ENCODE measurements around the gene ANKRD17.

The ANKRD17 gene

DNA sequence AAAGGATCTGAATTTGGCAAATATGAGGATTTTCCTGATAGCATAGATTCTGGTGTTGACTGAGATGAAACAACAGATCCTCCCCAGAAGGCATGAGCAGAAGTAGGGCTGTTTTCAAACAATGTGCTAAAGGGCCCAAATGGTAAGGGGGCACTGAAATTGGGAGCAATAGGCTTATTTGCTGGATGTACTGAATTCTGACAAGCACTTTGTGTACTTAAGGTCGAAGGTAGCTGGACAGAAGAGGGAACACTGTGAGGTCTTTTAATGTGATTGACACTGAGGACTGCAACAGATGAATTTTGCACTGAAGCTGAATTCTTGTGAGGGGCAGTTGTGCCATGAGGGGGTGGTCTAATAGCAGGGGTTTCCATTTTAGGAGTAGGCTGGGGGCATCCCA is 167.9 kb downstream of the ANKRD17 start:
- Mint-ChIP-seq H3K9me3 (no peaks in the 10 kb centered on the region), H3K36me3 (ENCODE audit: low read depth) (peaks cover 48% of the 10 kb centered on the region), H3K4me3 (no peak overlapping the region), H3K27me3 (no peaks in the 10 kb centered on the region), H3K27ac (no peak overlapping the region), H3K4me1 (ENCODE audit: low read depth) (peaks cover 17% of the 10 kb centered on the region)

DNA sequence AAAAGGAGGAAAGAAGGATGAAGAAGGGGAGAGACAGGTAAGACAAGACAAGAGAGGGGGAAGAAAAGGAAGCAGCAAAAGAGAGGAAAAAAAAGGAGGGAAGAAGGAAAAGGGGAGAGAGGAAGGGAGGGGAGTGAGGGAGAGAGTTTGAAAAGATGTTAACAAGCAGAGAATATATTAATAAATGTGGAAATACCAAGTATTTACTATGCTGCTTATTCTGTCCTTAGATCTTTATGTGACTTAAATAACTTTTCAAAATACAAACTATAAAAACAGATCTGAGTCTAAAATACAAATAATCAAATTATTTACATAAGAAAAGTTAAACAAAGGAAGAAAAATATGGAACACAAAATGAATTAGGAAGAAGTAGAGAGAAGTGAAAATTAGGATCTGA is 170.7 kb downstream of the ANKRD17 start:
- Mint-ChIP-seq H3K36me3 (ENCODE audit: low read depth) (peaks cover 66% of the 10 kb centered on the region), H3K9me3 (no peaks in the 10 kb centered on the region), H3K27me3 (no peaks in the 10 kb centered on the region), H3K27ac (peak overlapping the region; percentile 24), H3K4me3 (no peak overlapping the region), H3K4me1 (ENCODE audit: low read depth) (peaks cover 17% of the 10 kb centered on the region)

DNA sequence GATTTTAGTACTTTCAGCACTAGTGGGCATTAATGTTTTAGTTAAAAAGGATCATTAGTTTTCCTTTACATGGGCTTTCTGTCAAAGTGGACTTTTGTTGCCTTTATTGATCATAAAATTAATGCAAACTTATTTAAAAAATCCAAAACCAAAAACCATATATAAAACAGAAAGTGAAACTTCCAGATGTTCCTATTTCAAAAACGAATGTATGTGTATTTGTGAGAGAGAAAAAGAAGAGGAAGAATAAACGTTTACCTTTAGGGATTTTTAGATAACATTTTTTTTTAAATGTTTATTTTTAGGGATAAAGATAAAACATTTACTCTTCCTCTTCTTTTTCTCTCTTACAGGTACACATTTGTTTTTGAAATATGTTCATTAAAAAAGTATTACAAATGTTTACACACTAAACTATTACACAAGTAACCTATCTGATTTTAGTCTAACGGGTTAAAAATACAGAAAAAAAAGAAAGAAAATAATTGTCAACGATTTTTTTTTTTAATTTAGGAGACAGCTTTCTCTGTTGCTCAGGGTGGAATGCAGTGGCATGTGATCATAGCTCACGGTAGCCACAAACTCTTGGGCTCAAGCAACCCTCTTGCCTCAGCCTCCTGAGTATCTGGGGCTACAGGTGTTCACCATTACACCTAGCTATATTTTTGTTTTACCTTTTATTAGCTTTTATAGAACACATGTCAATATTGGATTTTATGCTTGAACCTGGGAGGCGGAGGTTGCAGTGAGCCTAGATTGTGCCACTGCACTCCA is 172.3 kb downstream of the ANKRD17 start:
- H3K9me3 Mint-ChIP-seq: no peaks in the 10 kb centered on the region
- H3K36me3 Mint-ChIP-seq (ENCODE audit: low read depth): peaks cover 68% of the 10 kb centered on the region
- peak overlapping the region; percentile 41 for H3K4me3 Mint-ChIP-seq
- H3K4me1 Mint-ChIP-seq (ENCODE audit: low read depth): peaks cover 17% of the 10 kb centered on the region
- no peaks in the 10 kb centered on the region for H3K27me3 Mint-ChIP-seq
- no peak overlapping the region for H3K27ac Mint-ChIP-seq

DNA sequence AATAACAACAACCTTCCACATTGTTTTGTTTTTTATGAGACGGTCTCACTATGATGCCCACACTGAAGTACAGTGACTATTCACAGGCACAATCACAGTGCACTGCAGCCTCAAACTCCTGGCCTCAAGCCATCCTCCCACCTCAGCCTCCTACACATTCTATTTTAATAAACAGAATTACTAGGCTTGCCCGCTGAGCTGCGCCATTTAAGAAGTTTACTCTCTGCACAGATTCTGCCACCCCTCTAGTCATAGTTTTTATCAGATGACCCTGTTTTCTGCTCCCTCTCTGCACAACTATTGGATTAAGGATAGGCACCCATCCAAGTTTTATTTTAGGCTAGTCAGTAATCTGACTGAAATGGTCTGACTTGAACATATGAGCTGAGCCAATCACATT is 177.8 kb downstream of the ANKRD17 start:
- H3K27me3 Mint-ChIP-seq: no peaks in the 10 kb centered on the region
- no peak overlapping the region for H3K4me3 Mint-ChIP-seq
- H3K9me3 Mint-ChIP-seq: no peaks in the 10 kb centered on the region
- peaks cover 72% of the 10 kb centered on the region for H3K36me3 Mint-ChIP-seq (ENCODE audit: low read depth)
- peak overlapping the region; percentile 65 for H3K27ac Mint-ChIP-seq
- H3K4me1 Mint-ChIP-seq (ENCODE audit: low read depth): peaks cover 9% of the 10 kb centered on the region

DNA sequence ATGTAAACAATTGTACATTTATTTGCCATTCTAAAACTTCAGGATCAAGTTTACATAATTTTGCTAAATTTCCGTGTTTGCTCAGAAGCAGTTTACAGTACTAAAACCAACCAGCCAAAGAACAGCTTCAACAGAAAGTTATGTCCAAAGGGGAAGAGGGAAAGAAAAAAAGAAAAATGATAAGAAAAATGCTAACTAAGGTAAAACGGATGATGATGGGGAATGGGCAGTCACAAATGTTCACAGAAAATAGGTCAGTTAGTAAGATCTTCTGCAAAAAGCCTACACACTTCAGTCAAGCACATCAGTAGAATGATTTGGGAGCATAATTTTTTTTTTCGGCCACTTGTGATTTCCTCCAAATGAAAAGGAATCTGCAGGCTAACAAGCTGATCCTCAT is 182.8 kb downstream of the ANKRD17 start:
- Mint-ChIP-seq H3K4me1 (ENCODE audit: low read depth) (peaks cover 11% of the 10 kb centered on the region), H3K9me3 (no peaks in the 10 kb centered on the region), H3K27ac (no peak overlapping the region), H3K36me3 (ENCODE audit: low read depth) (peaks cover 49% of the 10 kb centered on the region), H3K4me3 (no peak overlapping the region), H3K27me3 (no peaks in the 10 kb centered on the region)

DNA sequence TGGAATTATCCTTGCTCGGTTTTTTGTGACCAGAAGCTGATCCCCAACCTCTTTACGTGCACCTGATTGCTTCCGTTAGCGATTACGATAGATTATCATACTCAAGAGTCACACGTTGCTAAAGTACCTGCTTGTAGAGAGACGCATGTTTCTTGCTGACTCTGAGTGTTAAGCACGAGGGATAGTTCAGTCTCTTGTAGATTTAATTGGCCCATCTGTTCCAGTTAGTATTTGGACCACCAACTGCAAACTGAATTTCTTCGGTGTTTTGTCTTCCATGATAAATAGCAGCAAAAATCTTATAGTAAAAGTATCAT is 188.6 kb downstream of the ANKRD17 start:
- peaks cover 51% of the 10 kb centered on the region for H3K4me1 Mint-ChIP-seq (ENCODE audit: low read depth)
- no peaks in the 10 kb centered on the region for H3K27me3 Mint-ChIP-seq
- peak overlapping the region; percentile 98 for H3K27ac Mint-ChIP-seq
- peaks cover 30% of the 10 kb centered on the region for H3K36me3 Mint-ChIP-seq (ENCODE audit: low read depth)
- H3K9me3 Mint-ChIP-seq: no peaks in the 10 kb centered on the region
- peak overlapping the region; percentile 90 for H3K4me3 Mint-ChIP-seq

DNA sequence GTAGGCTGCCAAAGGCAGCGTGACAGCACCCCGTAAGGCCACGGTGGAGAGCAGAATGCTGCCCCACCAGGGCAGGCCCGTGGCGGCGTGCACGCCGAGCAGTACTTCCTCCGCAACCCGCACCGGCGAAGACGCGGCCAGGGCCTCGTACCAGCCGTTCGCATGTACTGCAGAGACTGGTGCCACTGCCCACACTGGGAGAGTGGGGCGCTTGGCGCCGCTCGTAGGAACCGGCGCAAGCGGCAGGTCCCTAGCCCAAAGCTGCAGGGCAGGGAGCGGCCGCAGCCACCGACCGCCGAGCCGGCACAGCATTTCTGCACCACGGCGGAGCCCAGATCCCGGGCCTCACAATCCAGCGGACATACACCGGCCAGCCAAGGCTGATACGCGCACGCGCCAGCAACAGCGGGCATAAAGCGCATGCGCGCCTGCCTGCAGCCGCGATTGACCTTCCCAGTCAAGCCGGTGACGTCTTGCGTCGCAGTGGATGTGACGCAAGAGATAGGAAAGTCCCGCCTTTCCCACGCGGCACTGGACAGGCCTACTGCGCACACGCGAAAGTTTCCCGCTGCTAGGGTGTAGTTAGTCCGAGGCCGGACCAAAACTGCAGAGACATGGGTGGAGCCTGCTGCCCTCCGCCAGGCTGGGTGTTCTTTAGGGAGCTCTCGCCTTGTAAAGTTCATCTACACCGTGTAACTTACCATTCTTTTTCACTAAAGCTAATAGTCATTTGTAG is 189.1 kb downstream of the ANKRD17 start, which contains the start of gene COX18:
COX18 (minus strand) TSS at position 379 of the 736 bp plus-strand sequence; CDS start at position 312, 67 bp downstream.
- Mint-ChIP-seq H3K4me3 (peak within 1 kb of the TSS; percentile 90), H3K9me3 (no peaks in the 10 kb centered on the region), H3K36me3 (ENCODE audit: low read depth) (peaks cover 30% of the 10 kb centered on the region), H3K27me3 (no peaks in the 10 kb centered on the region), H3K4me1 (ENCODE audit: low read depth) (peaks cover 54% of the 10 kb centered on the region), H3K27ac (peak within 1 kb of the TSS; percentile 98)

DNA sequence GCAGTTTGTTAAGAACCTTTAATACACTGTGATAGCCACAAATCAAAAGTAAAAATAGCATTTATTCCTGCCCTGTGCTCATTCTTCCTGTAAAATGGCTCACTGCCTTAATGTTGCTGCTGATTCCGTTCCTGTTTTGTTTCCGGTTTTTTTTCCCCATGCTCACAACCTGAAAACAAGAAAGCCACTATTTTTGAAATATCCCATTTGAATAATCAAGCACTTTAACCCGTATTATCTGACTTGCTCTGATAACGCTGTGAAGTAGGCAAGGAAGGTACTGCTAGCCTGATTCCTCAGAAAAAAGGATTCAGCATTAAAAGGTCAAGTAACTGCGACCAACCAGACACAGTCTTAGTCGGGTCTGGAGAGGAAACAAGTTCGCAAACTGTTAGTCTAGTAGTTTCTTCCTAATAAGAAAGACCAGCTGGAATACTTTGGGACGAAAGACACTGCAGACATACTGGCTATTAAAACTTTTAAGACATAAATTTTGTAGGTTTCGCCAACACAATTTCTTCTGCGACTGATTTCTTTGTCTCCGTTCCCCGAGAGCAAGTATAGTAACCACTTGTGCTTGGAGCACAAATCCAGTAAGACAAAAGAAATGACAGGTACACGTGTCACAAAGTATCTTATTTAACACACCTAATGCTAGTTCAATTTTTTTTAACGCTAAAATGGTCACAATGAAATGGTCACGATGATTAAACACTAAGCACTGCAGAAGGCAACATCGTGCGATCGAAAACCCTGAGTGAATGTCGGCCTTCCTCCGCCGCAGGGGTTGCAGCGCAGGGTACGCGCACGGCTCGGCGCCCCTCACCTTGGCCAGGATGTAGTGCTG is 189.9 kb downstream of the ANKRD17 start:
- H3K36me3 Mint-ChIP-seq (ENCODE audit: low read depth): peaks cover 31% of the 10 kb centered on the region
- no peaks in the 10 kb centered on the region for H3K9me3 Mint-ChIP-seq
- H3K27ac Mint-ChIP-seq: peak overlapping the region; percentile 98
- peaks cover 61% of the 10 kb centered on the region for H3K4me1 Mint-ChIP-seq (ENCODE audit: low read depth)
- H3K4me3 Mint-ChIP-seq: peak overlapping the region; percentile 90
- no peaks in the 10 kb centered on the region for H3K27me3 Mint-ChIP-seq

DNA sequence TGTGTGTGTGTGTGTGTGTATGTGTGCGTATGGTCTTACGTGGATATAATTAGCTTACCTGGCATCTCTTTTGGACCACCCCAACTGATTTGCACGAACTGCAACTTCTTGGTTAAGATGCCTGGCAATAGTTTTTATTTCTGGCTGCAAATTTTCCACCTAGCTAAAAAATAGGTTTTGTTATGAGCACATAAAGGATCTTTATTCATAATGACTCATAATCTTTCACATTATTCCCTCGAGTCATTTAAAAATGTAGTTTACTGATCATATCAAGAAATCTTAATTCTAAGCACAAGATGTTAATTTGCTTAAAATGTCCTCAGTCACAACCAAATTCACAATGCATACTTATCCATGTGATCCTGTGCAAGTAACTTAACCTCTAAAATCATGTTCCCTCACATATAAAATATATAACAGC is 190.6 kb downstream of the ANKRD17 start:
- no peaks in the 10 kb centered on the region for H3K9me3 Mint-ChIP-seq
- H3K36me3 Mint-ChIP-seq (ENCODE audit: low read depth): peaks cover 28% of the 10 kb centered on the region
- H3K27ac Mint-ChIP-seq: peak overlapping the region; percentile 98
- H3K27me3 Mint-ChIP-seq: no peaks in the 10 kb centered on the region
- H3K4me1 Mint-ChIP-seq (ENCODE audit: low read depth): peaks cover 61% of the 10 kb centered on the region
- peak overlapping the region; percentile 90 for H3K4me3 Mint-ChIP-seq

DNA sequence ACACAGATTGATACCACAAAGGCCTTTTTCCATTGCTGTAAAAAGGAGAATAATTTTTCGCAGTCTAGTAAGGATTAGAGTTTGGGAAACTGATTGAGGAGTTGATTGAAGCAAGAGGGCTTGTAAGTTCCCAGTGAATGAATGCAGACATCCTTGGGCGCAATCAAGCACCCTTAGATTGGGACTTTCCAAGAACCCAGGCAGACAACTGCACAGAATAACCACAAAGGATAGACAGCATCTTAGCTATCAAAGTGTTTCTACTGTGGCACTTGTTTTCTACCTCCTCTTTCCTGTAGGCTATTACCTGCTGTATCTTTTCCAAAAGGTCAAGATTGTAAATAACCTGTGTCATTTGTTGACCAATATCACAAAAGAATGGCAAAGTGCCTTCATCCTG is 191.7 kb downstream of the ANKRD17 start:
- peak overlapping the region; percentile 98 for H3K27ac Mint-ChIP-seq
- H3K36me3 Mint-ChIP-seq (ENCODE audit: low read depth): peaks cover 32% of the 10 kb centered on the region
- H3K27me3 Mint-ChIP-seq: no peaks in the 10 kb centered on the region
- no peaks in the 10 kb centered on the region for H3K9me3 Mint-ChIP-seq
- H3K4me3 Mint-ChIP-seq: peak overlapping the region; percentile 90
- peaks cover 56% of the 10 kb centered on the region for H3K4me1 Mint-ChIP-seq (ENCODE audit: low read depth)

DNA sequence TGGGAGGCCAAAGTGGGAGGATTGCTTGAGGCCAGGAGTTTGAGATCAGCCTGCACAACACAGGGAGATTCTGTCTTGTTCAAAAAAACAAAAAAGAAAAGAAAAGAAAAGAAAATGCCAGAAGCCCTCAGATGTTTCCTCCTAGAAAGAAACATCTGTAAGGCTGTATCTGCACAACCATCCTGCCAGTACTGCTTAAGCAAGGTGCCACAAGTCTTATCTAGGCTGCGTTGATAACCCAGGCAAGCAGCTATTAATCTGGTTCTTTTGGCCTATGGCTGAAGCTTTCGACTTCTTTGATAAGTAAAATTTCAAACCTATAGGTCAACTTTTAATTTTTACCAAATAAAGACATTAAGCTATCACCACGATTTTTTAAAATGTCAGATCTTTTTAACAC is 192.2 kb downstream of the ANKRD17 start:
- peaks cover 37% of the 10 kb centered on the region for H3K36me3 Mint-ChIP-seq (ENCODE audit: low read depth)
- H3K27ac Mint-ChIP-seq: peak overlapping the region; percentile 90
- H3K4me1 Mint-ChIP-seq (ENCODE audit: low read depth): peaks cover 55% of the 10 kb centered on the region
- peak overlapping the region; percentile 90 for H3K4me3 Mint-ChIP-seq
- H3K27me3 Mint-ChIP-seq: no peaks in the 10 kb centered on the region
- no peaks in the 10 kb centered on the region for H3K9me3 Mint-ChIP-seq

DNA sequence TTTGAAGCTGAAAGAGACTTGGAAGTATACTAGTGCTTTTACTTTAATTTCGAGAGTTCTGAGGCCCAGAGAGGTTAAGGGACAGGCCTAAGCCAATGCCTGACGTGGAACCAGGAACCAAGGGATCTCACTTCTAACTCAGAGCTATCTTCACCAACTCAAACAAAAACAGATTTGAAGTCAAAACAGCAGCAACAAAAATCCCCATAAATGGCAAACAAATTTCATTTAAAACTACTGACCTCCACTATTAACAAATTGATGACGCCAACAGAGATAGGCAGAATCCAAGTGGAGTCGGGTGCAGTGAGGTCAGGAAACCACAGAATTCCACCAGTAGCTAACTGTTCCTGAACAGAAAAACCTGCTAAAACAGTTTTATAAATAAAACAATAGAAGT is 194.1 kb downstream of the ANKRD17 start:
- no peaks in the 10 kb centered on the region for H3K9me3 Mint-ChIP-seq
- H3K36me3 Mint-ChIP-seq (ENCODE audit: low read depth): peaks cover 53% of the 10 kb centered on the region
- no peaks in the 10 kb centered on the region for H3K27me3 Mint-ChIP-seq
- H3K4me3 Mint-ChIP-seq: peak overlapping the region; percentile 11
- peak overlapping the region; percentile 59 for H3K27ac Mint-ChIP-seq
- H3K4me1 Mint-ChIP-seq (ENCODE audit: low read depth): peaks cover 47% of the 10 kb centered on the region

DNA sequence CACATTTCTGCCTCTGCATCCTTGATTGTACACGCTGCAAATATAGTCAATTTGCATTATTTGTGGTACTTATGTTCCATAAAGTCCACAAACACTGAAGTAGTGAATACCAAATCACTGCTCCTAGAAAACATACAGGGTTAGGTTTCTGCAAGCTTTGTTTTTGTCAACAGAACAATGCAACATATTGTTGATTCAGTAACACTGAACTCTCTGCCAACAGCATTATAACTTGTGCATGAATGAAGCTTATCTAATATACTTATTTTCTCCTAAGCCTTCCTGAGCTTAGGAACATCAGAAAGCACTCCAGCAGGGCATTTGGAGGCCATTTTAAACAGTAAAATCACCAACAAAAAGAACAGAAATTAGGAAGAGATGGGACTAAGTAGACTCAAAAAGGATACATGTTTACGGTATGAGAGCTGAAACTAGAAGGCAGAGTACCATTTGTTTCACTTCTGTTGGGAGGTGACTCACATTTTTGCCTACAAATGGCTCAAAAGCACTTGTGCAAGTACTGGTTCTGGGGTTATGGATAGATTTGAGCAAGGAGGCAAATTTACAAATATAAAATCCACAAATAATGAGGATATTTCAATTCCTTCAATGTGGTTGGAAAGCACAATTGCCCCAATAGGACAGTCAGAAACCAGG is 203.2 kb downstream of the ANKRD17 start:
- H3K27ac Mint-ChIP-seq: peak overlapping the region; percentile 22
- H3K9me3 Mint-ChIP-seq: no peaks in the 10 kb centered on the region
- peaks cover 19% of the 10 kb centered on the region for H3K4me1 Mint-ChIP-seq (ENCODE audit: low read depth)
- H3K4me3 Mint-ChIP-seq: no peak overlapping the region
- H3K27me3 Mint-ChIP-seq: no peaks in the 10 kb centered on the region
- H3K36me3 Mint-ChIP-seq (ENCODE audit: low read depth): peaks cover 58% of the 10 kb centered on the region

DNA sequence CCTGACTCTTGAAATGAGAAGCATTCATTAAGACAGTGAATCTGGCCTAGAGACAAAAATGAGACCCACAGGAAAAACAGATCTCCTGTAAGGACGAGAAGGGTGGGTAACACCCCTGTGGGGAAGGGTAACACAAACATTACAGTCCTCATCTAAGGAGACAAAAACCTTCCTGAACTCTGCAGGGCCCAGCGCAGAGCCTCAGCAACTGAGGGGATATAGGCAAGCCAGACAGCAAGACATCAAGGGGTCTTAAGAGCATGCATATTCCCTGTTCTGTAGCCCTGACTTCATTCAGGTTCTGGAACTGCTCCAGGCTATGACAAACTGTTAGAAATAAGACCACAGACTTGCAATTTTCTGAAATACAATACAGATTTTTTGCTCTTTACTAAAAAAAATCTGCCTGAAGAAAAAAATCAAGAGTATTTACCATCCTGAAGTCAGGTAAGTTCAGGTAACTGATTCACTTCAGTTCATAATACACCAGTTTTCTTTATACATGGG is 204.6 kb downstream of the ANKRD17 start:
- Mint-ChIP-seq H3K27me3 (no peaks in the 10 kb centered on the region), H3K9me3 (no peaks in the 10 kb centered on the region), H3K36me3 (ENCODE audit: low read depth) (peaks cover 45% of the 10 kb centered on the region), H3K4me1 (ENCODE audit: low read depth) (peaks cover 19% of the 10 kb centered on the region), H3K4me3 (no peak overlapping the region), H3K27ac (no peak overlapping the region)
